CD4-positive, alpha-beta T cell treated with Interleukin-17A for 4 hours (primary cell): ENCODE data around the gene TAPT1.
"Not testable (repeated sequence)": the region's sequence is repeated elsewhere in the genome, so short reads cannot be mapped to it uniquely, and the experiment has no call there.

Experiments used
- DNase-seq: peaks from one replicate; pipeline ENCODE4 v3.0.0-alpha.2; 2020; ENCODE audit warnings: mixed read lengths

Gene TAPT1

GRCh38 chr4:16207409-16207808, 18.9 kb downstream of the TAPT1 start:
- no peak for DNase-seq

DNA sequence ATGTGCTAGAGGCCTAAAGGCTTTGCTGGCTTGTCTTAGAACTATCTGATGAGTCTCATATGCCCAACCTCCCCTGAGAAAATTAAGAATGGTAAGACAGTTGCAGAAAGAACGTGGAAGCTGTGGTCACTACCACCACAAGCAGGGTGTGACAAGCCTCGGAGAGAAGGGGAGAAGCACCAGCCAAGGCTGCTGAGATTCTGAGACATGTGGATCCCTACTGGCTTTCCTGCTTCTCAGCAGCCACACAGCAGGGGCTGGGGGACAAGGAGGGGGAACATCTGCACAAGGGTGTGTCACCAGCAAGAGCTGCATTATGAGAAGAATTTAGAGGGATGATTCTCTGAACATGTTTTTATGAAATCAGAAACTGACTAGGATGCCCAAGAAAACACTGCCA, 19.4 kb downstream of the TAPT1 start:
- DNase-seq: no peak

- no peak for DNase-seq
These were observed 20.0 kb downstream of the TAPT1 start for GRCh38 chr4:16206301-16206700.

GRCh38 chr4:16205298-16206164, 20.7 kb downstream of the TAPT1 start:
- DNase-seq: no peak

- no peak for DNase-seq
These were observed 21.8 kb downstream of the TAPT1 start for GRCh38 chr4:16204505-16204904.

DNA sequence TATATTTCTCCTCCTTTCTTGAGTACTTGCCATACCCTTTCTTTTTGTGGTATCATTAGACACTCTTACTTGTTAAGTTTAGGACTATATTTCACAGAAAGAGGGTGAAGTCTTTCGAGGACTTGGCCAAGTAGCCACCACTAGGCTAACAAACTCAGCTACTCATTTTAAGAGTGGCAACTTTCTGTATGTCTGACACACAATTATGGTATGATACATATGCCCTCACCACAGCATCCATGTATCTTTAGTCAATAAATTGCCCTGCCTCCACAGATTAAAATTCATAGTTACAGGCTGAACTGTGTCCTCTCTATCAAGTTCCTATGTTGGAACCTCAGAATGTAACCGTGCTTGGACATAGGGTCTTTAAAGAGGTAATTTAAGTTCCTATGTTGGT, 23.2 kb downstream of the TAPT1 start:
- DNase-seq: no peak

DNA sequence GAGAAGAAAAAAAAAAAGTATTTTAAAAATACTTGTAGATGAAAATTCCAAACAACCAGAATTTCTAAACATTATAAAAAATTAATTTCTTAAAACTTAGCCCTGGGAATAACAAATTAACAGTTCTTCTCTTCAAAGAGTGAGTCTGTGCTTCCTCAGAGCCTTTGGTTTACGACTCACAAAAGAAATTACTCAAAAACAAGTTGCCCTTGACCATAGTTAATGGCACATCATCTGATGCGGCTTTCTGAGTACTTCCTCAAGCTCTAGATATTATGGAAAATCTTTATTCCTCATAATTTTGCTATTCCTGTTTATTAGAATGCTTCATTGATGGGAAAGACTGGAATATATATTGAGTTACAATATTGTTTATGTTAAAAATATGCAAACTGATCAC, 23.7 kb downstream of the TAPT1 start:
- DNase-seq: no peak

DNA sequence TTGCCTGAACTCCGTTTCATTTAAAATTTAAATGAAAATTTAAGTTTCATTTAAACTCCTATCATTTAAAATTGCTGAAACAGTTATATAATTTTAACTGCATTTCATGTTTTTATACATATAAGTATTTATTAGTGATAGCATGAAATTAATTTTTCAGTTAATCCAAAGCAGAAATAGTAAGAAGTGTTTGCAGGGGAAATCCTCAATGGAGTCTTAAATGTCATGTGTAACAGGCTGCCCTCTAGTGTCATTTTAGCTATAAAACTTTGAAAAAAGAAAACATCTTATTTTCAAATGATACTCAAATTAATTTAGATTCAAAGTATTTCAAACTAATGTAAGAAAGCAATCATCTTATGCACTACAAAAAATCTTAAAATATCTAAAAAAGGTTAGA, 27.2 kb downstream of the TAPT1 start:
- no peak for DNase-seq

- no peak for DNase-seq
These were observed 28.2 kb downstream of the TAPT1 start for GRCh38 chr4:16197876-16198665.

DNA sequence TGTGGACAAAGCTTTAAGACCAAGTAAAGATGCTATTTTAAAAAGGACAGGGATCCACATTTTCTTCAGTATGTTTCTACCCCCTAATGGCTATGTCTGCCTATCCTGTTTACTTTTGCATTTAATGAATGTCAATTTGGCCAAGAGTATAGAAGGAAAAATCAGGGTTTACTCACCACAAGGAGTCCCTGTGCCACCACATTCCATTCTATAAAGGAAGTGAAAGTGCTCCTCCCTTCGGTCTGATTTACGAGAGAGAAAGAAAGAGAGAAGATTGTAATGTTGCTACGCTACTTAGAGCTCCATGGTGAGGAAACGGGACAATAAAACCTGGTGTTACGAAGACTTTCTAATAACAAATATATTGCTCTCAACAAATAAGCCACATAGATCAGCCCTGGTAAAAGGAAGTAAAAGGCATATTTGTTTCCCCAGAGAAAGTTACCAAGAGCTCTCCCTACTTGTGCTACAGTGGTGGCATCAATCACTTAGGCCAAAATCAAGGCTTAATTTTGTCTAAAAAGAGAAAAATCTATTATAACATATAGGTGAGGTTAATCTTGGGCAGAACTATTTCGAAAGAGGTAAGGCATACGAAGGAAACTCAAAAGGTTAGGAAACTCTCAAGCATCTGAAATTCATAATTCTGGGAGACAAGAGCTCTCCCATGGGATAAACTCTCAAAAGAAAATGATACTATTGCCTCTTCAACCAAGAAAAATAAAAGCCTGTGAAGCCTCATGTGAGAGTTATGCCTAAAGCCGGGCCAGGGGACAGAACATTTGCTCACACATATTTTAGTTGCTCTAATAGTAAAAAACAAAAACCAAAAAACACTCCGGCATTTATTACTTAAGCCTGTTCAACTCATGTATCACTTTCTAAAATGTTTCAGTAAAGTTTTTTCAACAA, 29.5 kb downstream of the TAPT1 start:
- no peak for DNase-seq

- no peak for DNase-seq
These were observed 31.1 kb downstream of the TAPT1 start for GRCh38 chr4:16195209-16195608.

DNA sequence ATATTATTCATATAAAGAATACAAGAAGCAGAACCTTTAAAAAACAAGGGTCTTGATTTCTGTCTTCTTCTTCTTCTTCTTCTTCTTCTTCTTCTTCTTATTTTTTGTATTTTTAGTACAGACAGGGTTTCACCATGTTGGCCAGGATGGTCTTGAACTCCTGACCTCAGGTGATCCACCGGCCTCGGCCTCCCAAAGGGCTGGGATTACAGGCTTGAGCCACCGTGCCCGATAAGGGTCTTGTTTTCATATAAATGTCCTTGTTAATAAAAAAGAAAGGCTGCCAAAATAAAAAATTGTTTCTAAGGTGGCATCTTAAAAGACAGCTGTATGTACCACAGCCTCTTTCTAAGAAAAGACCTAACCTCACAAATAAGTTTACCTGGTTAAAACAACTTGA, 31.5 kb downstream of the TAPT1 start:
- not testable (repeated sequence) for DNase-seq

- no peak for DNase-seq
These were observed 32.1 kb downstream of the TAPT1 start for GRCh38 chr4:16194214-16194613.

- DNase-seq: no peak
These were observed 33.4 kb downstream of the TAPT1 start for GRCh38 chr4:16192631-16193518.

DNA sequence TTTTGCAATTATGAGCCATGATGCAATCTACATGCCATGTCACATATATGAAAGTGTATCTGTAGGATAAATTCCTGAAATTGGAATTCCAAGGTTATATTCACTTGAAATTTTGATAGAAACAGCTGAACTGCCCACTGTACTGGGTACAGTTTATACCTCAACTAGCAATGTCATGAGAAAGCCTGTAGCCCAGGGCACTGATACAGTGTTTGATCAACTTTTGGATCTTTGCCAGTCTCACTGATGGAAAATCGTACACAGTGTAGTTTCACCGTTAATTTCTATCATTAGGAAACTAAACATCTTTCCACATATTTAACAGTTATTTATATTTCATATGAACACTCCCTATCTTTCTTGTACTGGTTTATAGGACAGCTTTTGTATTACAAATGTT, 34.2 kb downstream of the TAPT1 start:
- DNase-seq: no peak

- DNase-seq: no peak
These were observed 38.8 kb downstream of the TAPT1 start for GRCh38 chr4:16187455-16187854.

DNA sequence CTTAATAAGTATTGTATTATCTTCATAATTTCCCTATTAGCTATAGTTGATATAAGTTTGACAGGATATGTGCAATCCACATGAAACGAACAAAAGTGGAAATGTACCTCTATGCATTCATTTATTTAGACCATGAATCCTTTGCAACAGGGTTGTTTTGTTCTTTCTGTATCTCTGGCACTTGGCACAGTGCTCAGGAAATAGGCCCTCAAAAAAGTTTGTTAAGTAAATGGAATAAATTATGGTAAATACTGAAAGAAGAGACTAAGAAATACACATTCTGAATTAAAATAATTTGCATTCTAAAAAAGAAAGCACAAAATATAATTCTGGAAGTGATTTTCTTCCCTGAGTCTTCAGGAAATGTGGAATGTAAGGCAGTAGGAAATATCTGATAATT, 39.3 kb downstream of the TAPT1 start:
- DNase-seq: no peak

DNA sequence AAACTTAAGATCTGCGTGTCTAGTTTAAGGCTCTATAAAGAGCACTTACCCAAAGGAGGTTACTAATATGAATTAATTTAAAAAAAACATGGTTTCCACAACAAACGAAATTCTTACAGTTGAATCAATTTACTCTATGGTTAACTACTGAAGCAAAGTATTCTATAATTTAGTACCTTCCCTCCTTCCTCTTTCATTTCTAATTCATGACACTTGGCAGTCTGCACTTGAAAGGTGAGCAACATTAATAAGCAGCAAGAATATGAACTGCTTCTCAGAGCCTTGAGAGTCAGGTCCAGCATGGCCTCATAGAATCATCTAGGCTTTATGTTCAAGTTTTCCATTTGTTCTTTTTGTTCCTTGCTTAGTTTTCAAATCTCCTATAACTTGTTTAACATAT, 42.7 kb downstream of the TAPT1 start:
- DNase-seq: no peak

- no peak for DNase-seq
These were observed 49.6 kb downstream of the TAPT1 start for GRCh38 chr4:16176621-16177020.

DNA sequence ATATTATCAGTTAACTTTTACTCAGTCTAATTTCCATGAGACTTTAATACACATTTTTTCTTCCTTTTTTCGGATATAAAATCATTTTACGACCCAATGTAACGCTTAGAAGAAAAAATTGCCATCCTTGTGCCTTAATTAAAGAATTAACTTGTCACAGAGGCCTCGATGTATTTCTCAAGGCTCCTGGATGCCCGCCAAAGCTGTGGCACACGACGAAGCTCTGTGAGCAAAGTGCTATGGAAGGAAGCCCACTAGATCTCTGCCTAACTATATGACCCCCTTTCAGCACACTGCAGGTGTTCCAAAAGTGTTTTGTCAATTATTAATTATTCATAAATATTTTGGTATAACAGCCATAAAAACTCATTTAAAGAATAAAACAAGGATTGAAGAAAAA, 54.4 kb downstream of the TAPT1 start:
- no peak for DNase-seq

DNA sequence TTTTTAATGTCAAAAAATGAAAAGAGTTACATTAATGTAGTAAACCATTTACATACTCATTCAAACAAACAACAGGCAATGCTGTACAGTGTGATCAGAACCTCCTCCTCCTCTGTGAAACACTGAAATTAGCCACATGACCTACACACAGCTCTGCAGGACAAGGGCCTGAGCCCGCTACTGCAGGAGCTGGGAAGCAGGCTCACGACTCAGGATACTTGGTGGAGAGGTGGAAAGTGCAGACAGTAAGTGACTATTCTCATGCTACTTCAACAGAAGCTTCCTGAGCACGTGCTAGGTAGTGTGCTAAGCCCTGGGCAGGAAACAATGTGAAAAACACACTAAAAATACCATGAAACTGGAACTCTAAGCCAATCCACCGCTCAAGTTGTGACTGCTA, 56.8 kb downstream of the TAPT1 start:
- DNase-seq: no peak
